Heart right ventricle (tissue), 16 donors: ENCODE results near the gene ZNF292. TPM values are rescaled to one million over a fixed set of nuclear protein-coding genes. Genes with fewer than 3 reads are reported as not detected.
"Not testable (repeated sequence)": the region's sequence is repeated elsewhere in the genome, so short reads cannot be mapped to it uniquely, and the experiment has no call there.

Source experiments
- ATAC-seq, 8 donors: fragments of 200-7000 bp; cut with Tn5 transposase; one replicate each; pipeline ENCODE4 v1.9.1; 2020; ENCODE audit warnings: mild to moderate bottlenecking in 8 of 8, moderate library complexity in 8 of 8, moderate number of reproducible peaks in 1 of 8
- DNase-seq, 2 donors: peaks; one replicate each; pipeline ENCODE4 v3.0.0-alpha.2; 2020
- H3K27ac ChIP-seq, 10 donors: fragments of 200-600 bp; sonication (generic) in 2 of 10; one replicate each; pipeline versions ENCODE4 v1.5.0 to v1.8.0; 2020 to 2022; ENCODE audit warnings: mild to moderate bottlenecking in 3 of 10
- H3K27me3 ChIP-seq, 7 donors: fragments of 200-600 bp; one replicate each; pipeline ENCODE4 v1.8.0; 2021 to 2022; ENCODE audit warnings: mild to moderate bottlenecking in 2 of 7
- H3K36me3 ChIP-seq, 9 donors: fragments of 200-600 bp; sonication (generic) in 1 of 9; one replicate each; pipeline versions ENCODE4 v1.5.0 to v1.8.0; 2020 to 2022; ENCODE audit warnings: mild to moderate bottlenecking in 2 of 9
- H3K4me1 ChIP-seq, 9 donors: fragments of 200-600 bp; sonication (generic) in 1 of 9; one replicate each; pipeline versions ENCODE4 v1.5.0 to v1.8.0; 2020 to 2022; ENCODE audit warnings: mild to moderate bottlenecking in 4 of 9
- H3K4me3 ChIP-seq, 10 donors: fragments of 200-600 bp; sonication (generic) in 2 of 10; one replicate each; pipeline versions ENCODE4 v1.5.0 to v1.8.0; 2020 to 2022; ENCODE audit warnings: mild to moderate bottlenecking in 7 of 10, moderate library complexity in 2 of 10
- H3K9me3 ChIP-seq, 11 donors: fragments of 200-600 bp in 10 of 11; sonication (generic) in 2 of 11; one replicate each; pipeline versions ENCODE4 v1.5.0 to v1.8.0; 2013 to 2022; ENCODE audit warnings: mild to moderate bottlenecking in 2 of 11, control low read depth in 1 of 11, moderate library complexity in 1 of 11
- CTCF ChIP-seq, 9 donors: fragments of 200-600 bp; sonication (generic) in 2 of 9; IDR thresholded peaks; one replicate each; pipeline versions ENCODE4 v1.5.0 to v1.8.0; 2021 to 2022; ENCODE audit warnings: antibody characterized with exemption in 9 of 9, mild to moderate bottlenecking in 5 of 9, moderate library complexity in 1 of 9
- WGBS, 2 donors: extraction: QIAGEN DNeasy Blood & Tissue Kit; methylation state at CpG; one replicate each; pipeline ENCODE4 v1.1.7; 2013; ENCODE audit warnings: inconsistent platforms in 1 of 2; 5-methylcytosine and 5-hydroxymethylcytosine counted together
- intact Hi-C, 10 donors: fragments of 100-400 bp; cut with DNase I; formaldehyde crosslinking; loops; one replicate each; pipeline versions ENCODE4 v1.11.1 to v1.14.2; 2022
- polyA plus RNA-seq, 2 donors: library from polyadenylated mRNA; stranded (reverse); fragments of 200-250 nt; gene quantifications; one replicate each; pipeline ENCODE4 v1.2.3, GENCODE V29; 2013
- total RNA-seq, 10 donors: library from RNA; stranded (reverse); fragmentation: NEBNext Ultra II Directional in 3 of 10; extraction: Animal tissue kit (Norgen Biotek cat#: 25700) in 3 of 10; gene quantifications; one replicate each; pipeline versions ENCODE4 v1.2.1 to v1.2.4, GENCODE V29; 2021 to 2023
- donor health status: Arrhythmogenic right ventricular cardiomyopathy.
- donor health status: ischemic (EF 13 %, LVEDD 7.1; RV severe dilation, severe dysfunction).
- donor health status: healthy with polysubstance abuse.
- donor health status: DM: no; HTN: yes; CAD: no.
- donor health status: DM: no; HTN: no; CAD: no.
- donor health status: ischemic (EF 25% LVEDD 6.9; RV normal size, moderate dysfunction).
- donor health status: ischemic (EF 25% LVEDD 5.7; RV mildly dilated, moderate dysfunction).
- donor health status: healthy.
- donor health status: DM: yes; HTN: yes; CAD: no.
- donor health status: Ischemic cardiomyopathy.
- donor health status: ischemic (EF 35%, LVEDD 5.7; RV mildly dilated, moderate dysfunction).
- donor health status: nonischemic (EF 11% LVEDD 7.7; RV severe dilation, severe dysfunction).
- donor health status: DM: yes; HTN: yes; CAD: no.
- donor health status: PGD.
- donor health status: ischemic (EF 29% LVEDD 5.4; RV normal size, mild dysfunction).
- donor health status: nonischemic (EF 23%, LVEDD 6.1; RV moderate dilation, normal function).

ZNF292 gene
- total and polyA plus RNA-seq, 12 donors, result 1.9 to 38.2 (median 31.3) TPM

- DNase-seq (no peak), ATAC-seq (no peak)
- TF ChIP-seq CTCF (IDR thresholded peaks at IDR 0.05), result no peak
- Histone ChIP-seq H3K4me1 (no peaks in the 10 kb centered on the region), H3K27me3 (no peaks in the 10 kb centered on the region), H3K27ac (no peak overlapping the region), H3K4me3 (no peak overlapping the region), H3K36me3 (peaks cover 0 to 86% (median 22%) of the 10 kb centered on the region in 9 donors), H3K9me3 (no peaks in the 10 kb centered on the region)
- intact Hi-C loops, result no loop called here
Measured at GRCh38 chr6:87225937-87226336, 70.6 kb downstream of the ZNF292 start.

GRCh38 chr6:87230801-87231200, 75.4 kb downstream of the ZNF292 start:
- 75 to 86% methylated on average over 1 of the region's 1 CpG for WGBS, 2 donors

GRCh38 chr6:87237804-87238203, 82.4 kb downstream of the ZNF292 start:
- no peak for DNase-seq
- no peak for ATAC-seq
- H3K27ac ChIP-seq, result no peak overlapping the region
- peaks cover 0 to 63% (median 5%) of the 10 kb centered on the region in 9 donors for H3K36me3 ChIP-seq
- H3K27me3 ChIP-seq, result no peaks in the 10 kb centered on the region
- peak; percentile 36 to 75 (median 61) for TF ChIP-seq CTCF (IDR thresholded peaks at IDR 0.05)
- intact Hi-C loops, result loop anchor here in 7 of 10 donors (2.0 to 10.0 kb wide), 6 partner anchors 86 to 171 kb away; no protein-coding TSS in a partner anchor
- no peaks in the 10 kb centered on the region for H3K4me1 ChIP-seq
- no peak overlapping the region for H3K4me3 ChIP-seq
- H3K9me3 ChIP-seq, result no peaks in the 10 kb centered on the region

More at GRCh38 chr6:87230801-87231200, 75.4 kb downstream of the ZNF292 start:
- ATAC-seq, result no peak
- H3K27ac ChIP-seq, result no peak overlapping the region
- H3K36me3 ChIP-seq, result peaks cover 0 to 72% (median 4%) of the 10 kb centered on the region in 9 donors
- TF ChIP-seq CTCF (IDR thresholded peaks at IDR 0.05), result no peak
- intact Hi-C loops, result loop anchor here in 3 of 10 donors (5.0 to 10.0 kb wide), 3 partner anchors 78 to 156 kb away; no protein-coding TSS in a partner anchor
- H3K27me3 ChIP-seq, result no peaks in the 10 kb centered on the region
- H3K4me3 ChIP-seq, result no peak overlapping the region
- no peaks in the 10 kb centered on the region for H3K4me1 ChIP-seq
- DNase-seq, result no peak
- H3K9me3 ChIP-seq, result no peaks in the 10 kb centered on the region

- 96% methylated on average over 14 to 35 of the region's 39 CpGs for WGBS, 2 donors
- peaks cover 0 to 64% (median 5%) of the 10 kb centered on the region in 9 donors for H3K36me3 ChIP-seq
- not testable (repeated sequence) for H3K27me3 ChIP-seq, H3K4me1 ChIP-seq, ATAC-seq, H3K27ac ChIP-seq, H3K9me3 ChIP-seq, DNase-seq, H3K4me3 ChIP-seq
- intact Hi-C loops, result loop anchor here in 6 of 10 donors (5.0 to 10.0 kb wide), 5 partner anchors 87 to 172 kb away; no protein-coding TSS in a partner anchor
Measured at GRCh38 chr6:87239098-87239635, 83.8 kb downstream of the ZNF292 start.

GRCh38 chr6:87241304-87241703, 85.9 kb downstream of the ZNF292 start:
- WGBS, 2 donors, result 97 to 100% methylated on average over 5 of the region's 5 CpGs
- no peak overlapping the region for H3K27ac ChIP-seq
- ATAC-seq (no peak), DNase-seq (no peak)
- intact Hi-C loops, result loop anchor here in 1 of 10 donors (10.0 kb wide), 1 partner anchor 107 kb away; no protein-coding TSS in a partner anchor
- no peaks in the 10 kb centered on the region for H3K9me3 ChIP-seq
- no peaks in the 10 kb centered on the region for H3K27me3 ChIP-seq
- H3K4me1 ChIP-seq, result no peaks in the 10 kb centered on the region
- TF ChIP-seq CTCF (IDR thresholded peaks at IDR 0.05), result no peak
- no peak overlapping the region for H3K4me3 ChIP-seq
- peaks cover 0 to 78% (median 10%) of the 10 kb centered on the region in 9 donors for H3K36me3 ChIP-seq
